ENCODE data around the gene ZNF33B. TPM values are rescaled to one million over a fixed set of nuclear protein-coding genes. Genes with fewer than 3 reads are reported as not detected.

Gene ZNF33B
- total RNA-seq, 1 donor from 2014 or later = 37.5 TPM

GRCh38 chr10:42623929-42624328 lies 14.4 kb downstream of the ZNF33B start:
- Mint-ChIP-seq H3K4me1 (ENCODE audit: low read depth, unreplicated experiment) (no peaks in the 10 kb centered on the region), H3K4me3 (ENCODE audit: unreplicated experiment) (no peak overlapping the region)
- TF ChIP-seq CTCF (IDR thresholded peaks at IDR 0.05; ENCODE audit: partially characterized antibody, unreplicated experiment) = no peak

GRCh38 chr10:42618424-42618823 lies 19.9 kb downstream of the ZNF33B start:
- H3K9me3 Mint-ChIP-seq (ENCODE audit: unreplicated experiment) = no peaks in the 10 kb centered on the region
- H3K36me3 Mint-ChIP-seq (ENCODE audit: unreplicated experiment) = peaks cover 9% of the 10 kb centered on the region
- no peak overlapping the region for H3K4me3 Mint-ChIP-seq (ENCODE audit: unreplicated experiment)
- H3K27ac Mint-ChIP-seq (ENCODE audit: unreplicated experiment) = no peak overlapping the region
- H3K27me3 Mint-ChIP-seq (ENCODE audit: unreplicated experiment) = no peaks in the 10 kb centered on the region
- DNase-seq = no peak
- no peak for TF ChIP-seq CTCF (IDR thresholded peaks at IDR 0.05; ENCODE audit: partially characterized antibody, unreplicated experiment)
- no peaks in the 10 kb centered on the region for H3K4me1 Mint-ChIP-seq (ENCODE audit: low read depth, unreplicated experiment)

More at GRCh38 chr10:42623929-42624328, 14.4 kb downstream of the ZNF33B start:
- H3K36me3 Mint-ChIP-seq (ENCODE audit: unreplicated experiment) = no peaks in the 10 kb centered on the region
- H3K27ac Mint-ChIP-seq (ENCODE audit: unreplicated experiment) = no peak overlapping the region
- peaks cover 1% of the 10 kb centered on the region for H3K27me3 Mint-ChIP-seq (ENCODE audit: unreplicated experiment)
- no peaks in the 10 kb centered on the region for H3K9me3 Mint-ChIP-seq (ENCODE audit: unreplicated experiment)
- no peak for DNase-seq

- no peaks in the 10 kb centered on the region for H3K4me1 Mint-ChIP-seq (ENCODE audit: low read depth, unreplicated experiment)
- no peak for TF ChIP-seq CTCF (IDR thresholded peaks at IDR 0.05; ENCODE audit: partially characterized antibody, unreplicated experiment)
- no peak overlapping the region for H3K27ac Mint-ChIP-seq (ENCODE audit: unreplicated experiment)
- no peak overlapping the region for H3K4me3 Mint-ChIP-seq (ENCODE audit: unreplicated experiment)
- H3K27me3 Mint-ChIP-seq (ENCODE audit: unreplicated experiment) = no peaks in the 10 kb centered on the region
- peaks cover 9% of the 10 kb centered on the region for H3K36me3 Mint-ChIP-seq (ENCODE audit: unreplicated experiment)
- DNase-seq = no peak
- no peaks in the 10 kb centered on the region for H3K9me3 Mint-ChIP-seq (ENCODE audit: unreplicated experiment)
These were observed 23.0 kb downstream of the ZNF33B start for GRCh38 chr10:42615419-42615818.

GRCh38 chr10:42609872-42610271 lies 28.5 kb downstream of the ZNF33B start:
- TF ChIP-seq CTCF (IDR thresholded peaks at IDR 0.05; ENCODE audit: partially characterized antibody, unreplicated experiment) = no peak
- DNase-seq = no peak
- Mint-ChIP-seq H3K36me3 (ENCODE audit: unreplicated experiment) (peaks cover 11% of the 10 kb centered on the region), H3K9me3 (ENCODE audit: unreplicated experiment) (no peaks in the 10 kb centered on the region), H3K4me3 (ENCODE audit: unreplicated experiment) (no peak overlapping the region), H3K27ac (ENCODE audit: unreplicated experiment) (no peak overlapping the region), H3K4me1 (ENCODE audit: low read depth, unreplicated experiment) (no peaks in the 10 kb centered on the region), H3K27me3 (ENCODE audit: unreplicated experiment) (no peaks in the 10 kb centered on the region)

GRCh38 chr10:42598249-42598873 lies 40.0 kb downstream of the ZNF33B start:
- no peaks in the 10 kb centered on the region for H3K27me3 Mint-ChIP-seq (ENCODE audit: unreplicated experiment)
- no peak overlapping the region for H3K27ac Mint-ChIP-seq (ENCODE audit: unreplicated experiment)
- H3K9me3 Mint-ChIP-seq (ENCODE audit: unreplicated experiment) = peaks cover 14% of the 10 kb centered on the region
- H3K4me3 Mint-ChIP-seq (ENCODE audit: unreplicated experiment) = no peak overlapping the region
- TF ChIP-seq CTCF (IDR thresholded peaks at IDR 0.05; ENCODE audit: partially characterized antibody, unreplicated experiment) = no peak
- H3K36me3 Mint-ChIP-seq (ENCODE audit: unreplicated experiment) = peaks cover 20% of the 10 kb centered on the region
- no peak for DNase-seq
- H3K4me1 Mint-ChIP-seq (ENCODE audit: low read depth, unreplicated experiment) = peaks cover 2% of the 10 kb centered on the region
